ENCODE measurements around the gene NAP1L4. TPM values are rescaled to one million over a fixed set of nuclear protein-coding genes. Genes with fewer than 3 reads are reported as not detected.
A peak's percentile ranks its signal among the peaks of the same experiment; 100 is the strongest.

The NAP1L4 gene
- total RNA-seq, 1 experiment from 2014 or later, result 274 TPM

GRCh38 chr11:2958251-2958650 is 33.9 kb downstream of the NAP1L4 start:
- in situ Hi-C loops (cut with HindIII; ENCODE audit: low pct_unique_long_range_greater_than_20kb, low sequenced_read_pairs), result no loop called here
- no peaks in the 10 kb centered on the region for H3K27me3 ChIP-seq (ENCODE audit: control insufficient read depth, insufficient read depth, low read length)
- intact Hi-C loops (cut with micrococcal nuclease; ENCODE audit: unreplicated experiment), result no loop called here
- H3K4me1 ChIP-seq (ENCODE audit: control insufficient read depth, insufficient read depth, low read length), result no peaks in the 10 kb centered on the region
- peaks cover 69% of the 10 kb centered on the region for H3K36me3 ChIP-seq (ENCODE audit: control insufficient read depth, insufficient read depth, low read length)
- ChIA-PET POLR2A (no interaction called here), CTCF (no interaction called here)
- no peak for ATAC-seq
- no peak overlapping the region for H3K4me3 ChIP-seq (ENCODE audit: low read depth in 2 of 2, low read length in 2 of 2)
- TF ChIP-seq REST (IDR thresholded peaks at IDR 0.05; ENCODE audit: insufficient read depth in 1 of 2, low read depth in 2 of 2, low read length in 1 of 2), result no peak
- TF ChIP-seq POLR2AphosphoS5 (IDR thresholded peaks at IDR 0.05; ENCODE audit: low read depth, low read length), result 0 out of 2 replicates have a peak, but pooled peaks have one; percentile 12
- H3K9me3 ChIP-seq (ENCODE audit: control insufficient read depth, insufficient read depth, low read depth, low read length), result no peaks in the 10 kb centered on the region
- H3K27ac ChIP-seq (ENCODE audit: low read length), result no peak overlapping the region
- DNase-seq (ENCODE audit: low read depth, low spot score), result no peak
- no TSS peak for BruUV-seq (replicated peaks)

- TF ChIP-seq TCF7L2 (IDR thresholded peaks at IDR 0.05; ENCODE audit: low read depth, low read length), result no peak
- TF ChIP-seq SIN3A (IDR thresholded peaks at IDR 0.05; ENCODE audit: borderline replicate concordance, insufficient read depth, low read depth, low read length), result no peak
- no peak for TF ChIP-seq POLR2AphosphoS5 (IDR thresholded peaks at IDR 0.05; ENCODE audit: low read depth, low read length)
- TF ChIP-seq, protein P1, sequence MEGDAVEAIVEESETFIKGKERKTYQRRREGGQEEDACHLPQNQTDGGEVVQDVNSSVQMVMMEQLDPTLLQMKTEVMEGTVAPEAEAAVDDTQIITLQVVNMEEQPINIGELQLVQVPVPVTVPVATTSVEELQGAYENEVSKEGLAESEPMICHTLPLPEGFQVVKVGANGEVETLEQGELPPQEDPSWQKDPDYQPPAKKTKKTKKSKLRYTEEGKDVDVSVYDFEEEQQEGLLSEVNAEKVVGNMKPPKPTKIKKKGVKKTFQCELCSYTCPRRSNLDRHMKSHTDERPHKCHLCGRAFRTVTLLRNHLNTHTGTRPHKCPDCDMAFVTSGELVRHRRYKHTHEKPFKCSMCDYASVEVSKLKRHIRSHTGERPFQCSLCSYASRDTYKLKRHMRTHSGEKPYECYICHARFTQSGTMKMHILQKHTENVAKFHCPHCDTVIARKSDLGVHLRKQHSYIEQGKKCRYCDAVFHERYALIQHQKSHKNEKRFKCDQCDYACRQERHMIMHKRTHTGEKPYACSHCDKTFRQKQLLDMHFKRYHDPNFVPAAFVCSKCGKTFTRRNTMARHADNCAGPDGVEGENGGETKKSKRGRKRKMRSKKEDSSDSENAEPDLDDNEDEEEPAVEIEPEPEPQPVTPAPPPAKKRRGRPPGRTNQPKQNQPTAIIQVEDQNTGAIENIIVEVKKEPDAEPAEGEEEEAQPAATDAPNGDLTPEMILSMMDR (IDR thresholded peaks at IDR 0.05), result no peak; the same call in 1 of the 2 replicates
- TF ChIP-seq REST (IDR thresholded peaks at IDR 0.05; ENCODE audit: insufficient read depth in 1 of 2, low read depth in 2 of 2, low read length in 1 of 2), result no peak
- ChIA-PET CTCF (interaction anchor here (0.8 kb wide), 1 partner anchor 23 kb away, joined by 3 read pairs; no protein-coding TSS in a partner anchor), POLR2A (interaction anchor here (0.6 kb wide), 1 partner anchor 36 kb away, joined by 12 read pairs; no protein-coding TSS in a partner anchor)
- Histone ChIP-seq H3K27ac (ENCODE audit: low read length) (no peak overlapping the region), H3K4me1 (ENCODE audit: control insufficient read depth, insufficient read depth, low read length) (no peaks in the 10 kb centered on the region), H3K27me3 (ENCODE audit: control insufficient read depth, insufficient read depth, low read length) (no peaks in the 10 kb centered on the region), H3K9me3 (ENCODE audit: control insufficient read depth, insufficient read depth, low read depth, low read length) (no peaks in the 10 kb centered on the region), H3K36me3 (ENCODE audit: control insufficient read depth, insufficient read depth, low read length) (peaks cover 88% of the 10 kb centered on the region), H3K4me3 (ENCODE audit: low read depth in 2 of 2, low read length in 2 of 2) (no peak overlapping the region)
- BruUV-seq (replicated peaks), result no TSS peak
- in situ Hi-C loops (cut with HindIII; ENCODE audit: low pct_unique_long_range_greater_than_20kb, low sequenced_read_pairs), result no loop called here
- intact Hi-C loops (cut with micrococcal nuclease; ENCODE audit: unreplicated experiment), result no loop called here
- DNase-seq (ENCODE audit: low read depth, low spot score) (no peak), ATAC-seq (no peak)
Observed at GRCh38 chr11:2955906-2956476, 36.1 kb downstream of the NAP1L4 start.

Data from Panc1 (cell line).